SKM-1 treated with dmso at 0.1 percent for 144 hours (cell line): Measurements from ENCODE around the gene PRMT7.
A peak's percentile ranks its signal among the peaks of the same experiment; 100 is the strongest.

ENCODE experiments used
- DNase-seq: peaks from one replicate; lab custom pipeline; 2025; ENCODE audit not compliant: unreplicated experiment; lab: John Stamatoyannopoulos, UW

Gene PRMT7

GRCh38 chr16:68387301-68387700 is 76.5 kb downstream of the PRMT7 start:
- no peak for DNase-seq

GRCh38 chr16:68388124-68388523 is 77.3 kb downstream of the PRMT7 start:
- no peak for DNase-seq

GRCh38 chr16:68389006-68389405 is 78.2 kb downstream of the PRMT7 start:
- DNase-seq, result no peak

- no peak for DNase-seq
Observed at GRCh38 chr16:68389750-68390371, 79.0 kb downstream of the PRMT7 start.

- no peak for DNase-seq
Observed at GRCh38 chr16:68393333-68393732, 82.5 kb downstream of the PRMT7 start.

GRCh38 chr16:68395167-68395786 is 84.5 kb downstream of the PRMT7 start:
- no peak for DNase-seq

GRCh38 chr16:68395815-68396214 is 85.0 kb downstream of the PRMT7 start:
- no peak for DNase-seq

- peak; percentile 13 for DNase-seq
Observed at GRCh38 chr16:68396481-68396880, 85.7 kb downstream of the PRMT7 start.

GRCh38 chr16:68397710-68398201 is 86.9 kb downstream of the PRMT7 start:
- no peak for DNase-seq

- no peak for DNase-seq
Observed at GRCh38 chr16:68399456-68399855, 88.6 kb downstream of the PRMT7 start.

GRCh38 chr16:68400083-68400923 is 89.5 kb downstream of the PRMT7 start:
- no peak for DNase-seq

- no peak for DNase-seq
Observed at GRCh38 chr16:68400924-68401460, 90.2 kb downstream of the PRMT7 start.

- DNase-seq, result peak; percentile 4
Observed at GRCh38 chr16:68401871-68402747, 91.3 kb downstream of the PRMT7 start.

GRCh38 chr16:68402748-68403040 is 91.9 kb downstream of the PRMT7 start:
- DNase-seq, result no peak

- no peak for DNase-seq
Observed at GRCh38 chr16:68403177-68403576, 92.4 kb downstream of the PRMT7 start.

GRCh38 chr16:68403704-68404103 is 92.9 kb downstream of the PRMT7 start:
- no peak for DNase-seq

- no peak for DNase-seq
Observed at GRCh38 chr16:68404736-68405345, 94.0 kb downstream of the PRMT7 start.

- no peak for DNase-seq
Observed at GRCh38 chr16:68406458-68407152, 95.8 kb downstream of the PRMT7 start.
